K562 (cell line): ENCODE measurements around the gene C1orf105. TPM values are rescaled to one million over a fixed set of nuclear protein-coding genes. Genes with fewer than 3 reads are reported as not detected.

Source experiments
- ATAC-seq: fragments of 200-7000 bp; cut with Tn5 transposase; 3 replicates; pipeline ENCODE4 v1.9.1; 2020; ENCODE audit warnings: moderate library complexity
- BruUV-seq: library from RNA; stranded (reverse); fragments of 400-500 nt; replicated peaks from 2 replicates; lab custom pipeline; 2021; lab: Mats Ljungman, UMichigan
- CTCF ChIA-PET: fragments of 300-600 bp; formaldehyde crosslinking; extraction: SDS; loops from one replicate; lab custom pipeline; 2021; ENCODE audit warnings: low intra/inter-chr PET ratio; lab: Yijun Ruan, JAX
- POLR2A ChIA-PET: fragments of 300-600, 350-650 bp; sonication (Branson Sonifier 250); formaldehyde crosslinking; extraction: SDS; loops from one replicate; lab custom pipeline; 2021; ENCODE audit warnings: antibody characterized with exemption, inconsistent platforms; lab: Yijun Ruan, JAX
- DNase-seq, 4 experiments: peaks; one replicate each; pipeline versions ENCODE4 v3.0.0 to v3.0.0-alpha.2; 2011 to 2018; ENCODE audit warnings: low spot score in 3 of 4, mixed read lengths in 3 of 4; ENCODE audit errors: extremely low read depth in 1 of 4
- FAIRE-seq: peaks from 2 replicates; lab custom pipeline; 2011; peaks lifted over from hg19 to GRCh38; lab: Jason Lieb, UNC
- H2AFZ ChIP-seq: 2 replicates; pipeline ENCODE4 v1.6.0; 2011; ENCODE audit warnings: low read depth, low read length, control low read depth, inconsistent platforms
- H3K27ac ChIP-seq: fragments of 200-600 bp; 3 replicates; pipeline ENCODE4 v1.8.0; 2011; ENCODE audit warnings: low read depth, mild to moderate bottlenecking, control low read depth, inconsistent platforms, low read length, moderate library complexity, mixed read lengths; ENCODE audit errors: extremely low read depth
- H3K27me3 ChIP-seq, 2 experiments: fragments of 300-600 bp in 1 of 2; 2 replicates in 1 of 2; 3 replicates in 1 of 2; pipeline versions ENCODE4 v1.6.0 to v1.8.0; 2011; ENCODE audit warnings: inconsistent platforms in 2 of 2, low read length in 2 of 2, mild to moderate bottlenecking in 1 of 2, mixed read lengths in 1 of 2, moderate library complexity in 1 of 2; ENCODE audit not compliant: control insufficient read depth in 2 of 2, insufficient read depth in 2 of 2
- H3K36me3 ChIP-seq: fragments of 300-600 bp; 3 replicates; pipeline ENCODE4 v1.8.0; 2011; ENCODE audit warnings: mild to moderate bottlenecking, low read length, inconsistent platforms; ENCODE audit not compliant: control insufficient read depth, insufficient read depth
- H3K4me1 ChIP-seq, 2 experiments: fragments of 200-600 bp in 1 of 2; replicated peaks in 1 of 2; 2 replicates in 1 of 2; 3 replicates in 1 of 2; pipeline versions ENCODE4 v1.5.1 to v1.8.0; 2011; ENCODE audit warnings: inconsistent platforms in 2 of 2, low read length in 2 of 2, mild to moderate bottlenecking in 1 of 2, mixed read lengths in 1 of 2, moderate library complexity in 1 of 2; ENCODE audit not compliant: control insufficient read depth in 2 of 2, insufficient read depth in 2 of 2
- H3K4me2 ChIP-seq: 2 replicates; pipeline ENCODE4 v1.6.1; 2011; ENCODE audit warnings: low read length, control low read depth, inconsistent platforms, mixed read lengths; ENCODE audit not compliant: insufficient read depth
- H3K4me3 ChIP-seq: fragments of 200-600 bp; sonication (generic), shearing (Covaris generic); 2 replicates; pipeline ENCODE4 v1.5.1; 2016; ENCODE audit warnings: control low read depth, inconsistent platforms
- H3K79me2 ChIP-seq: fragments of 200-600 bp; 3 replicates; pipeline ENCODE4 v1.8.0; 2011; ENCODE audit warnings: low read length, inconsistent platforms; ENCODE audit not compliant: control insufficient read depth, insufficient read depth
- H3K9ac ChIP-seq, 2 experiments: 2 replicates each; pipeline versions ENCODE4 v1.6.0 to v1.6.1; 2011; ENCODE audit warnings: low read depth in 2 of 2, low read length in 2 of 2, control low read depth in 1 of 2, inconsistent platforms in 1 of 2, mild to moderate bottlenecking in 1 of 2, mixed read lengths in 1 of 2; ENCODE audit not compliant: insufficient read depth in 1 of 2
- H3K9me1 ChIP-seq: one replicate; pipeline ENCODE4 v1.6.0; 2011; ENCODE audit warnings: inconsistent platforms, mild to moderate bottlenecking, low read length, moderate library complexity; ENCODE audit not compliant: control insufficient read depth, insufficient read depth
- H3K9me3 ChIP-seq: replicated peaks from 2 replicates; pipeline ENCODE4 v1.5.1; 2011; ENCODE audit warnings: low read depth, low read length, inconsistent platforms; ENCODE audit not compliant: control insufficient read depth, insufficient read depth
- H4K20me1 ChIP-seq: replicated peaks from 2 replicates; pipeline ENCODE4 v1.6.1; 2011; ENCODE audit warnings: low read length, inconsistent platforms, mixed read lengths; ENCODE audit not compliant: control insufficient read depth, insufficient read depth
- BMI1 ChIP-seq: fragments of 150-350 bp; IDR thresholded peaks from 2 replicates; pipeline ENCODE4 v1.6.1; 2014; ENCODE audit warnings: low read length
- CEBPB ChIP-seq: fragments of 450-650 bp; IDR thresholded peaks from 2 replicates; pipeline ENCODE4 v1.6.1; 2016; ENCODE audit warnings: missing genetic modification characterization, missing compliant biosample characterization
- CTCF ChIP-seq, 3 experiments: IDR thresholded peaks in 2 of 3; conservative IDR thresholded peaks in 1 of 3; 2 replicates each; pipeline ENCODE4 v1.5.1; 2011 to 2012; ENCODE audit warnings: low read length in 3 of 3, mild to moderate bottlenecking in 3 of 3, control low read depth in 2 of 3, improper control_type of control experiment in 1 of 3, inconsistent platforms in 1 of 3, low read depth in 1 of 3, mixed read lengths in 1 of 3, moderate library complexity in 1 of 3; ENCODE audit not compliant: insufficient read depth in 2 of 3
- DACH1 ChIP-seq: fragments of 450-650 bp; IDR thresholded peaks from 2 replicates; pipeline ENCODE4 v1.6.1; 2018; ENCODE audit not compliant: partially characterized antibody
- DEAF1 ChIP-seq: fragments of 450-650 bp; formaldehyde crosslinking; IDR thresholded peaks from 2 replicates; pipeline ENCODE4 v1.4.0; 2020; ENCODE audit warnings: mild to moderate bottlenecking, moderate library complexity
- HMBOX1 ChIP-seq: sonication (generic); IDR thresholded peaks from 2 replicates; pipeline ENCODE4 v1.6.1; 2016
- ILF3 ChIP-seq: fragments of 450-650 bp; IDR thresholded peaks from 2 replicates; pipeline ENCODE4 v1.6.1; 2018; ENCODE audit warnings: antibody characterized with exemption, mild to moderate bottlenecking, moderate library complexity, borderline replicate concordance
- KDM5B ChIP-seq: fragments of 200-600 bp; sonication (generic); IDR thresholded peaks from 2 replicates; pipeline ENCODE4 v1.6.1; 2012; ENCODE audit warnings: low read depth, mild to moderate bottlenecking, moderate library complexity, low read length, control low read depth, inconsistent platforms; ENCODE audit not compliant: insufficient replicate concordance
- MEF2A ChIP-seq: IDR thresholded peaks from 2 replicates; pipeline ENCODE4 v1.6.1; 2011; ENCODE audit warnings: low read depth, mild to moderate bottlenecking, low read length, moderate library complexity; ENCODE audit not compliant: control insufficient read depth
- NR3C1 ChIP-seq: sonication (generic); formaldehyde crosslinking; IDR thresholded peaks from 2 replicates; pipeline ENCODE4 v1.8.1; 2022; ENCODE audit warnings: missing genetic modification reagents
- RAD21 ChIP-seq, 2 experiments: fragments of 250-450 bp in 1 of 2; fragments of 450-650 bp in 1 of 2; sonication (Bioruptor Pico) in 1 of 2; formaldehyde crosslinking in 1 of 2; IDR thresholded peaks in 1 of 2; conservative IDR thresholded peaks in 1 of 2; 2 replicates each; pipeline versions ENCODE4 v1.4.0 to v1.8.0; 2020 to 2022; ENCODE audit warnings: mild to moderate bottlenecking in 2 of 2, moderate library complexity in 1 of 2
- ZNF121 ChIP-seq: sonication (generic); formaldehyde crosslinking; conservative IDR thresholded peaks from 2 replicates; pipeline ENCODE4 v1.8.0; 2022; ENCODE audit warnings: missing genetic modification reagents
- WGBS: fragments of 100-300 bp; shearing (Covaris generic); methylation state at CpG from one replicate; pipeline ENCODE4 v1.1.6; 2016; ENCODE audit warnings: low coverage, mixed read lengths; ENCODE audit not compliant: insufficient coverage; ENCODE audit errors: missing lambda C conversion rate; 5-methylcytosine and 5-hydroxymethylcytosine counted together
- in situ Hi-C: fragments of 300-500 bp; cut with MboI; formaldehyde crosslinking; loops from 4 replicates; pipeline ENCODE4 v1.15.0; 2018; ENCODE audit warnings: inconsistent platforms, mixed read lengths
- intact Hi-C: fragments of 100-400 bp; cut with micrococcal nuclease; formaldehyde crosslinking; loops from 2 replicates; pipeline ENCODE4 v1.14.2; 2022
- polyA plus RNA-seq, 8 experiments: library from polyadenylated mRNA; depleted of rRNA in 4 of 8; stranded (reverse) in 5 of 8; unstranded in 3 of 8; fragments of >200 nt; fragmentation: Nextera tagmentation in 2 of 8; fragmentation: Illumina TruSeq in 1 of 8; extraction: Ambion mirVana in 2 of 8; extraction: Trizol in 1 of 8; gene quantifications; 2 replicates each; pipeline versions ENCODE4 v1.2.1 to v1.2.3, GENCODE V29; 2011 to 2014; ENCODE audit warnings: inconsistent platforms in 1 of 8, missing spikeins in 1 of 8
- total RNA-seq, 7 experiments: library from RNA; depleted of rRNA in 6 of 7; stranded (reverse); fragments of >200 nt in 6 of 7; fragmentation: Illumina TruSeq in 2 of 7; extraction: Trizol in 2 of 7; gene quantifications; 2 replicates each; pipeline versions ENCODE4 v1.2.1 to v1.2.3, GENCODE V29; 2011 to 2021; ENCODE audit warnings: low replicate concordance in 1 of 7

The C1orf105 gene
- total and polyA plus RNA-seq, 9 of the 15 experiments (the other 6 are each of a cell fraction or from before 2014, with no cell fraction given): 0.08 TPM; not detected in 8

- peak; percentile 54 for FAIRE-seq
- TF ChIP-seq DACH1 (peak; percentile 67), RAD21 (CRISPR knock-in tag; conservative IDR thresholded peaks at IDR 0.05 in 1 of 2, IDR thresholded peaks at IDR 0.05 in 1 of 2) (peak; percentile 83 to 86), NR3C1 (CRISPR knock-in tag) (no peak), CTCF (IDR thresholded peaks at IDR 0.05 in 2 of 3, conservative IDR thresholded peaks at IDR 0.05 in 1 of 3; ENCODE audit: insufficient read depth in 2 of 3, low read depth in 1 of 3, low read length in 3 of 3) (peak; percentile 39 to 82 (median 59); a peak in 4 of 6 replicates), DEAF1 (CRISPR knock-in tag) (peak; percentile 60), BMI1 (no peak), CEBPB (tag) (no peak), ILF3 (0 out of 2 replicates have a peak, but pooled peaks have one; percentile 8), HMBOX1 (no peak), ZNF121 (CRISPR knock-in tag) (no peak), KDM5B (no peak), MEF2A (no peak)
Observed at GRCh38 chr1:172398970-172399755, 21.3 kb upstream of the C1orf105 start.

More at GRCh38 chr1:172398970-172399755, 21.3 kb upstream of the C1orf105 start:
- in situ Hi-C loops: loop anchor here (10.0 kb wide), 1 partner anchor 594 kb away; no protein-coding TSS in a partner anchor
- ATAC-seq: peak; percentile 39; the same call in 2 of the 3 replicates
- peak overlapping the region; percentile 58 for H2AFZ ChIP-seq
- H3K4me1 ChIP-seq: no peaks in the 10 kb centered on the region; a peak in 1 of 5 replicates
- H3K9ac ChIP-seq: no peak overlapping the region
- no peak overlapping the region for H3K27ac ChIP-seq
- no peaks in the 10 kb centered on the region for H3K9me1 ChIP-seq
- WGBS: 7% methylated on average over 9 of the region's 9 CpGs
- 0 out of 5 replicates have a peak, but pooled peaks cover 0 to 4% of the 10 kb centered on the region in 2 experiments for H3K27me3 ChIP-seq
- H3K9me3 ChIP-seq: no peaks in the 10 kb centered on the region
- H3K79me2 ChIP-seq: no peaks in the 10 kb centered on the region
- H3K36me3 ChIP-seq: no peaks in the 10 kb centered on the region
- no peak overlapping the region for H3K4me3 ChIP-seq
- intact Hi-C loops: loop anchor here (1.0 to 10.0 kb wide), 3 partner anchors 397 to 744 kb away; partner anchors contain the start of gene MYOC
- DNase-seq: peak in 2 of 4 experiments; percentile 22 to 25
- no peaks in the 10 kb centered on the region for H4K20me1 ChIP-seq
- BruUV-seq: no TSS peak
- ChIA-PET CTCF (interaction anchor here (0.6 to 2.4 kb wide), 7 partner anchors 30 to 833 kb away, joined by 3 to 11 read pairs (median 4); no protein-coding TSS in a partner anchor), POLR2A (interaction anchor here (0.6 to 1.1 kb wide), 6 partner anchors 9 to 419 kb away, joined by 3 read pairs; no protein-coding TSS in a partner anchor)
- no peak overlapping the region; the same call in 1 of the 2 replicates for H3K4me2 ChIP-seq
